ENCODE data around the gene GOLGA6C.
"Not testable (repeated sequence)": the region's sequence is repeated elsewhere in the genome, so short reads cannot be mapped to it uniquely, and the experiment has no call there.

- TF ChIP-seq CTCF, POLR2A (IDR thresholded peaks at IDR 0.05): not testable (repeated sequence)
These were observed 5.8 kb upstream of the GOLGA6C start for GRCh38 chr15:75252285-75252684.

Data from gastroesophageal sphincter (tissue), 3 donors.